ENCODE results near the gene GLYR1.

The GLYR1 gene

GRCh38 chr16:4754865-4755264 is 92.2 kb downstream of the GLYR1 start:
- no peak for DNase-seq

DNA sequence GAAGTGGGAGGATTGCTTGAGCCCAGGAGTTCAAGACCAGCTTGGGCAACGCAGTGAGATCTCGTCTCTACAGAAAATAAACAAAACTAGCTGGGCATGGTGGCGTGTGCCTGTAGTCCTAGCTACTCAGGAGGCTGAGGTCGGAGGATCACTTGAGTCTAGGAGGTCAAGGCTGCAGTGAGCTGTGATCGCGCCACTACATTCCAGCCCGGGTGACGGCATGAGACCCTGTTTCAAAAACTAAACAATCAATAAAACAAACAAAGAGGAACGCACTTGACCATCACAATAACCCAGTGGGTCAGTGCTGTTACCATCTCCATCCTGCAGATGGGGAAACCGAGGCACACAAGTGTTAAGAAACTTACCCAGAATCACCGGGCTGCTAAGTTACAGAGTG is 93.9 kb downstream of the GLYR1 start:
- DNase-seq = no peak
